GM21737 (cell line): ENCODE measurements around the gene MCEMP1.

Experiments used
- ATAC-seq: cut with Tn5 transposase; IDR thresholded peaks from one replicate; pipeline ENCODE4 v1.9.1; 2021; ENCODE audit warnings: mild to moderate bottlenecking, moderate library complexity; ENCODE audit not compliant: unreplicated experiment

The MCEMP1 gene

GRCh38 chr19:7722231-7722651, 45.4 kb downstream of the MCEMP1 start:
- ATAC-seq = no peak

- ATAC-seq = no peak
Measured at GRCh38 chr19:7725791-7726190, 48.9 kb downstream of the MCEMP1 start.

- no peak for ATAC-seq
Measured at GRCh38 chr19:7729211-7729610, 52.3 kb downstream of the MCEMP1 start.
